Activated naive CD4-positive, alpha-beta T cell (primary cell): ENCODE results near the gene HCN1.

ENCODE experiments used
- DNase-seq, 4 experiments: peaks; one replicate each; lab custom pipeline; 2025; lab: John Stamatoyannopoulos, UW

The HCN1 gene

GRCh38 chr5:45696206-45696836 lies at the start of gene HCN1:
HCN1 (minus strand) TSS chr5:45696380.
- no peak for DNase-seq

- no peak for DNase-seq
Observed at GRCh38 chr5:45741110-45741509, 44.9 kb upstream of the HCN1 start.

- DNase-seq, result no peak
Observed at GRCh38 chr5:45737153-45737552, 41.0 kb upstream of the HCN1 start.

- no peak for DNase-seq
Observed at GRCh38 chr5:45725537-45725936, 29.4 kb upstream of the HCN1 start.

- DNase-seq, result no peak
Observed at GRCh38 chr5:45697201-45697600, 1.0 kb upstream of the HCN1 start.

GRCh38 chr5:45695804-45696156 lies 400 bp downstream of the HCN1 start:
- no peak for DNase-seq

GRCh38 chr5:45694971-45695803 lies 993 bp downstream of the HCN1 start:
- DNase-seq, result no peak

GRCh38 chr5:45694255-45694814 lies 1.8 kb downstream of the HCN1 start:
- DNase-seq, result no peak

GRCh38 chr5:45692481-45692880 lies 3.7 kb downstream of the HCN1 start:
- DNase-seq, result no peak

- DNase-seq, result no peak
Observed at GRCh38 chr5:45691656-45692055, 4.5 kb downstream of the HCN1 start.

GRCh38 chr5:45687701-45688100 lies 8.5 kb downstream of the HCN1 start:
- no peak for DNase-seq

GRCh38 chr5:45686620-45687019 lies 9.6 kb downstream of the HCN1 start:
- DNase-seq, result no peak

GRCh38 chr5:45684118-45684517 lies 12.1 kb downstream of the HCN1 start:
- DNase-seq, result no peak

GRCh38 chr5:45680950-45681349 lies 15.2 kb downstream of the HCN1 start:
- DNase-seq, result no peak

- no peak for DNase-seq
Observed at GRCh38 chr5:45677524-45677923, 18.7 kb downstream of the HCN1 start.

GRCh38 chr5:45672271-45672670 lies 23.9 kb downstream of the HCN1 start:
- DNase-seq, result no peak

GRCh38 chr5:45648744-45649143 lies 47.4 kb downstream of the HCN1 start:
- no peak for DNase-seq

- DNase-seq, result no peak
Observed at GRCh38 chr5:45643056-45643455, 53.1 kb downstream of the HCN1 start.

GRCh38 chr5:45642370-45642769 lies 53.8 kb downstream of the HCN1 start:
- no peak for DNase-seq

- no peak for DNase-seq
Observed at GRCh38 chr5:45639040-45639439, 57.1 kb downstream of the HCN1 start.

GRCh38 chr5:45627076-45627656 lies 69.0 kb downstream of the HCN1 start:
- DNase-seq, result no peak

GRCh38 chr5:45623832-45624231 lies 72.3 kb downstream of the HCN1 start:
- no peak for DNase-seq

GRCh38 chr5:45622365-45622764 lies 73.8 kb downstream of the HCN1 start:
- no peak for DNase-seq
